Pancreas (tissue), 10 donors: ENCODE measurements around the gene SLC5A2. TPM values are rescaled to one million over a fixed set of nuclear protein-coding genes. Genes with fewer than 3 reads are reported as not detected.

Experiments
- ATAC-seq, 4 donors: fragments of 200-7000 bp; cut with Tn5 transposase; one replicate each; pipeline versions ENCODE4 v1.8.0 to v1.9.1; 2020; ENCODE audit warnings: mild to moderate bottlenecking in 4 of 4, moderate library complexity in 4 of 4
- DNase-seq, 6 donors: peaks; one replicate each; pipeline ENCODE4 v3.0.0-alpha.2; 2020
- FAIRE-seq: peaks from 2 replicates; lab custom pipeline; 2012; peaks lifted over from hg19 to GRCh38; lab: Jason Lieb, UNC
- H3K27ac ChIP-seq, 4 donors: fragments of 200-600 bp; sonication (generic); 1 replicate in 3 of 4; 2 replicates in 1 of 4; pipeline versions ENCODE4 v1.5.0 to v1.8.0; 2020
- H3K27me3 ChIP-seq, 4 donors: fragments of 200-600 bp; one replicate each; pipeline ENCODE4 v1.8.0; 2021
- H3K36me3 ChIP-seq, 3 donors: fragments of 200-600 bp; sonication (generic) in 1 of 3; one replicate each; pipeline versions ENCODE4 v1.5.0 to v1.8.0; 2020 to 2021
- H3K4me1 ChIP-seq, 3 donors: fragments of 200-600 bp; one replicate each; pipeline ENCODE4 v1.8.0; 2021
- H3K4me3 ChIP-seq, 4 donors: fragments of 200-600 bp; sonication (generic) in 2 of 4; one replicate each; pipeline versions ENCODE4 v1.5.0 to v1.8.0; 2020 to 2021
- H3K9me3 ChIP-seq, 4 donors: fragments of 200-600 bp; one replicate each; pipeline ENCODE4 v1.8.0; 2021
- CTCF ChIP-seq, 4 donors: fragments of 200-600 bp; sonication (generic) in 3 of 4; IDR thresholded peaks; one replicate each; pipeline versions ENCODE4 v1.5.0 to v1.8.0; 2021; ENCODE audit warnings: antibody characterized with exemption in 4 of 4
- WGBS, 2 donors: extraction: QIAGEN DNeasy Blood & Tissue Kit; methylation state at CpG; one replicate each; pipeline ENCODE4 v1.1.7; 2013; 5-methylcytosine and 5-hydroxymethylcytosine counted together
- intact Hi-C, 3 donors: fragments of 100-400 bp; cut with DNase I; formaldehyde crosslinking; loops; one replicate each; pipeline versions ENCODE4 v1.11.1 to v1.14.2; 2022
- polyA plus RNA-seq, 2 donors: library from polyadenylated mRNA; stranded (reverse); fragments of 200-250 nt; gene quantifications; one replicate each; pipeline ENCODE4 v1.2.3, GENCODE V29; 2013
- total RNA-seq, 6 donors: library from RNA; stranded (reverse); fragmentation: NEBNext Ultra II Directional in 4 of 6; extraction: Animal tissue kit (Norgen Biotek cat#: 25700) in 4 of 6; gene quantifications; one replicate each; pipeline versions ENCODE4 v1.2.1 to v1.2.4, GENCODE V29; 2021 to 2023
- donor health status: healthy with polysubstance abuse.
- donor health status: DM: no; HTN: no; CAD: no; lungs with moderate emphysema.
- donor health status: DM: no; HTN: no; CAD: no.
- donor health status: control.
- donor health status: control.
- donor health status: Bipolar disorder and iron deficiency.
- donor health status: DM: yes; HTN: yes; CAD: no.
- donor health status: DM: no; HTN: no; CAD: no.
- donor health status: DM: no; HTN: no; CAD: no.
- donor health status: DM: yes; HTN: yes; CAD: no.

Gene SLC5A2
- total and polyA plus RNA-seq, 8 donors, result 0.35 to 4.9 (median 0.64) TPM

- Histone ChIP-seq H3K36me3 (no peaks in the 10 kb centered on the region), H3K27ac (no peak overlapping the region), H3K27me3 (no peaks in the 10 kb centered on the region), H3K4me1 (peaks cover 5 to 11% (median 7%) of the 10 kb centered on the region in 3 donors), H3K9me3 (no peaks in the 10 kb centered on the region), H3K4me3 (no peak overlapping the region)
- no peak for TF ChIP-seq CTCF (IDR thresholded peaks at IDR 0.05)
- intact Hi-C loops, result loop anchor here in 1 of 3 donors (10.0 kb wide), 1 partner anchor 219 kb away; no protein-coding TSS in a partner anchor
- ATAC-seq, result no peak
- WGBS, 2 donors, result 93% methylated on average over 5 of the region's 5 CpGs
- no peak for DNase-seq
- FAIRE-seq, result no peak
Observed at GRCh38 chr16:31486045-31486444, 3.1 kb downstream of the SLC5A2 start.

DNA sequence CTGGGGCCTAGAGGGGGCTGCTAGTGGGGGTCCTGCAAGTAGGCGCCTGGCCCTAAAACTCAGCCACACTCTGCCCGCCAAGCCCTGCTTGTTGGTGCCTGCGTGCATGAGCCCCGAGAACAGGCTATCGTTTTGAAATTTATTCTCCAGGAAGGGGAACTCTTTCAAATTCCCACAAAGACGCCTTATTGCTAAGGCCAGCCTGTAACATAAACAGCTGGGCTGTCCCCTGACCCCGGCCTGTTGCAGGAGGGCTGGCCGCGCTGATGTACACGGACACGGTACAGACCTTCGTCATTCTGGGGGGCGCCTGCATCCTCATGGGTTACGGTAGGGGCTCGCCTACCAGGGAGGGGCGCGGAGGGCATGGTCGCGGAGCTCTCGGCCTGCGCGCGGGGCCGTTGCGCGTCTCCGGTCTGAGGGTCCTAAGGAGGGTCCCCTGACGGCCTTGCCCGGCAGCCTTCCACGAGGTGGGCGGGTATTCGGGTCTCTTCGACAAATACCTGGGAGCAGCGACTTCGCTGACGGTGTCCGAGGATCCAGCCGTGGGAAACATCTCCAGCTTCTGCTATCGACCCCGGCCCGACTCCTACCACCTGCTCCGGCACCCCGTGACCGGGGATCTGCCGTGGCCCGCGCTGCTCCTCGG is 4.3 kb downstream of the SLC5A2 start:
- peak in 1 of 4 donors; percentile 3 for ATAC-seq
- TF ChIP-seq CTCF (IDR thresholded peaks at IDR 0.05), result no peak
- H3K36me3 ChIP-seq, result peaks cover 0 to 6% (median 0%) of the 10 kb centered on the region in 3 donors
- intact Hi-C loops, result loop anchor here in 1 of 3 donors (10.0 kb wide), 1 partner anchor 218 kb away; no protein-coding TSS in a partner anchor
- 11 to 12% methylated on average over 45 to 48 of the region's 48 CpGs for WGBS, 2 donors
- peak in 1 of 6 donors; percentile 60 for DNase-seq
- no peak overlapping the region for H3K27ac ChIP-seq
- FAIRE-seq, result no peak
- H3K9me3 ChIP-seq, result no peaks in the 10 kb centered on the region
- H3K27me3 ChIP-seq, result no peaks in the 10 kb centered on the region
- peaks cover 5 to 11% (median 7%) of the 10 kb centered on the region in 3 donors for H3K4me1 ChIP-seq
- peak overlapping the region; percentile 29 to 75 (median 43) for H3K4me3 ChIP-seq

DNA sequence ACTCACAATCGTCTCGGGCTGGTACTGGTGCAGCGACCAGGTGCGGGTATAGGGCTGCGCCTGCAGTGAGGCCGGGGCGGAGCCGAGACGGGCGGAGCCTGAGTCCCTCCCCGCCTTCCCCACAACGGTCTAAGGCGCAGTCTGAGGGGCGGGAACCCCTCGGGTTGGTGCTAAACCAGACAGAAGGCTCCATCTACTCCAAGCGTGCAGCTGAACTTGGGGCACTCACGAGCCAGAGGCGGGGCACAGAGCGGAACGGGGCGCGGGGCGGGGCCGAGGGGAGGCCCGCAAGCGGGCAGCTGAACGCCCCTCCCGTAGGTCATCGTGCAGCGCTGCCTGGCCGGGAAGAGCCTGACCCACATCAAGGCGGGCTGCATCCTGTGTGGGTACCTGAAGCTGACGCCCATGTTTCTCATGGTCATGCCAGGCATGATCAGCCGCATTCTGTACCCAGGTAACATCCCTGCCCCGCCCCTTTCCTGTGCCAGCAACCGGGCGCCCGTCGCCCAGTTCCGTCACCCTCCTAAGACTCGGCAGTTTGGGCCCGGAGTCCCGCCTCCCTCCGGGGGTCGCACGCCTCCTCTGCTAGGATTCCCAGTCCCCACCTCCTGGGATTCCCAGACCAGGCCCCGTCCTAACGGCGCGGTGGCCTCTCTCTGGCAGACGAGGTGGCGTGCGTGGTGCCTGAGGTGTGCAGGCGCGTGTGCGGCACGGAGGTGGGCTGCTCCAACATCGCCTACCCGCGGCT is 5.0 kb downstream of the SLC5A2 start:
- Histone ChIP-seq H3K4me3 (peak overlapping the region; percentile 29 to 75 (median 43)), H3K27ac (peak overlapping the region in 1 of 4 donors; percentile 8), H3K27me3 (no peaks in the 10 kb centered on the region), H3K4me1 (peaks cover 5 to 11% (median 7%) of the 10 kb centered on the region in 3 donors), H3K36me3 (peaks cover 0 to 6% (median 6%) of the 10 kb centered on the region in 3 donors), H3K9me3 (no peaks in the 10 kb centered on the region)
- FAIRE-seq, result no peak
- ATAC-seq, result peak; percentile 68 to 86 (median 84)
- intact Hi-C loops, result loop anchor here in 1 of 3 donors (10.0 kb wide), 1 partner anchor 217 kb away; no protein-coding TSS in a partner anchor
- TF ChIP-seq CTCF (IDR thresholded peaks at IDR 0.05), result no peak
- peak; percentile 47 to 89 (median 68) for DNase-seq
- WGBS, 2 donors, result 1% methylated on average over 57 to 60 of the region's 60 CpGs

DNA sequence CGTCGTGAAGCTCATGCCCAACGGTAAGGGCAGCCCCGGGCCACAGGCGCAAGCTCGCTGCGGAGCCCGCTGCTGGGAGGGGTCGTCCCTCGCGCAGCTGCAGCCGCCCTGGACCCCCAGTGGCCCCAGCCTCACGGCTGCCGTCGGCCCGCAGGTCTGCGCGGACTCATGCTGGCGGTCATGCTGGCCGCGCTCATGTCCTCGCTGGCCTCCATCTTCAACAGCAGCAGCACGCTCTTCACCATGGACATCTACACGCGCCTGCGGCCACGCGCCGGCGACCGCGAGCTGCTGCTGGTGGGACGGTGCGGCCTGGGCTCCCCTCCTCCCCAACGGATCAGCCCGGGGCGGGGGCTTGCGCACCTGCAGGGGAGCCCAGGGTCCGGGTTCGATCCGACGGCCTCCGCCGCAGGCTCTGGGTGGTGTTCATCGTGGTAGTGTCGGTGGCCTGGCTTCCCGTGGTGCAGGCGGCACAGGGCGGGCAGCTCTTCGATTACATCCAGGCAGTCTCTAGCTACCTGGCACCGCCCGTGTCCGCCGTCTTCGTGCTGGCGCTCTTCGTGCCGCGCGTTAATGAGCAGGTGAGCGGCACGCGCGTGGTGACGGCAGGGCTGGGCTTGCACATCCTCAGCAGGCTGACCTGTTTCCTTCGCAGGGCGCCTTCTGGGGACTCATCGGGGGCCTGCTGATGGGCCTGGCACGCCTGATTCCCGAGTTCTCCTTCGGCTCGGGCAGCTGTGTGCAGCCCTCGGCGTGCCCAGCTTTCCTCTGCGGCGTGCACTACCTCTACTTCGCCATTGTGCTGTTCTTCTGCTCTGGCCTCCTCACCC is 5.8 kb downstream of the SLC5A2 start:
- Histone ChIP-seq H3K4me3 (peak overlapping the region; percentile 29 to 75 (median 43)), H3K4me1 (peaks cover 5 to 11% (median 7%) of the 10 kb centered on the region in 3 donors), H3K27ac (no peak overlapping the region), H3K27me3 (no peaks in the 10 kb centered on the region), H3K9me3 (no peaks in the 10 kb centered on the region), H3K36me3 (peaks cover 4 to 14% (median 6%) of the 10 kb centered on the region in 3 donors)
- peak in 2 of 6 donors; percentile 70 to 84 for DNase-seq
- no peak for TF ChIP-seq CTCF (IDR thresholded peaks at IDR 0.05)
- ATAC-seq, result peak; percentile 6 to 44 (median 18)
- intact Hi-C loops, result loop anchor here in 1 of 3 donors (10.0 kb wide), 1 partner anchor 216 kb away; no protein-coding TSS in a partner anchor
- 24 to 29% methylated on average over 72 to 77 of the region's 77 CpGs for WGBS, 2 donors
- FAIRE-seq, result no peak
